ENCODE measurements around the gene NOL11. TPM values are rescaled to one million over a fixed set of nuclear protein-coding genes. Genes with fewer than 3 reads are reported as not detected.
A peak's percentile ranks its signal among the peaks of the same experiment; 100 is the strongest.

The NOL11 gene
- total and polyA plus RNA-seq, 2 of the 4 experiments (the other 2 are of a cell fraction): 26.2 to 58.3 TPM

- no peak overlapping the region for H2BK20ac ChIP-seq (ENCODE audit: low read depth, low read length)
- H3K23ac ChIP-seq (ENCODE audit: low read depth, low read length): no peak overlapping the region
- H2BK5ac ChIP-seq (ENCODE audit: low read depth, low read length, poor library complexity, severe bottlenecking): no peak overlapping the region
- no peaks in the 10 kb centered on the region for H3K36me3 ChIP-seq (ENCODE audit: control insufficient read depth, insufficient read depth, low read length)
- dilution Hi-C loops (cut with HindIII; ENCODE audit: low sequenced_read_pairs, unreplicated experiment): no loop called here
- H3K27ac ChIP-seq (ENCODE audit: insufficient read depth, low read length): no peak overlapping the region
- H3K56ac ChIP-seq (ENCODE audit: extremely low read depth, insufficient read depth, low read length): no peak overlapping the region
- POLR2A ChIA-PET (ENCODE audit: unreplicated experiment): no interaction called here
- H4K8ac ChIP-seq (ENCODE audit: low read depth in 2 of 2, low read length in 2 of 2): no peak overlapping the region
- ATAC-seq (ENCODE audit: low read depth): no peak
- no peak overlapping the region for H3K9ac ChIP-seq (ENCODE audit: low read depth, low read length)
- H2AFZ ChIP-seq (replicated peaks; ENCODE audit: low read length, poor library complexity): no peak overlapping the region
- H2BK120ac ChIP-seq (ENCODE audit: low read depth, low read length): no peak overlapping the region
- no peak overlapping the region for H4K5ac ChIP-seq (ENCODE audit: low read depth, low read length)
- no peaks in the 10 kb centered on the region for H4K20me1 ChIP-seq (ENCODE audit: insufficient read depth, low read length)
- in situ Hi-C loops (cut with MboI; ENCODE audit: low sequenced_read_pairs): no loop called here
- no peak overlapping the region for H3K14ac ChIP-seq (replicated peaks; ENCODE audit: low read depth, low read length)
- H3K4me3 ChIP-seq (ENCODE audit: insufficient read depth, low read depth, low read length): no peak overlapping the region
- H3K4me2 ChIP-seq (ENCODE audit: low read depth, low read length): no peak overlapping the region
- H2BK15ac ChIP-seq (ENCODE audit: low read depth, low read length): no peak overlapping the region
- no peaks in the 10 kb centered on the region for H3K9me3 ChIP-seq (ENCODE audit: control insufficient read depth, insufficient read depth, low read length)
- no TSS peak for BruUV-seq (replicated peaks)
- H3K79me1 ChIP-seq (ENCODE audit: low read depth in 1 of 2, low read length in 2 of 2): no peaks in the 10 kb centered on the region
- CTCF ChIA-PET: interaction anchor here (0.6 kb wide), 1 partner anchor 13 kb away, joined by 4 read pairs; no protein-coding TSS in a partner anchor
- H2AK5ac ChIP-seq (ENCODE audit: low read depth, low read length): no peak overlapping the region
- peak overlapping the region; percentile 42 for H2AK9ac ChIP-seq (replicated peaks; ENCODE audit: low read depth, low read length, poor library complexity)
- H3K9me1 ChIP-seq (ENCODE audit: insufficient read depth, low read length): no peaks in the 10 kb centered on the region
- no peak overlapping the region for H3K4ac ChIP-seq (ENCODE audit: low read depth, low read length)
- no peak for TF ChIP-seq NFE2L2 (IDR thresholded peaks at IDR 0.05; ENCODE audit: low read depth, low read length)
- no peak for TF ChIP-seq CHD1 (IDR thresholded peaks at IDR 0.05; ENCODE audit: low read depth, low read length)
- no peak for TF ChIP-seq USF2 (IDR thresholded peaks at IDR 0.05; ENCODE audit: low read depth, low read length)
- no peak for TF ChIP-seq RAD21 (IDR thresholded peaks at IDR 0.05; ENCODE audit: low read length)
- TF ChIP-seq CEBPB (IDR thresholded peaks at IDR 0.05; ENCODE audit: low read depth, low read length): no peak
- TF ChIP-seq FOS (IDR thresholded peaks at IDR 0.05; ENCODE audit: low read depth, low read length): no peak
- no peak for TF ChIP-seq MXI1 (IDR thresholded peaks at IDR 0.05; ENCODE audit: borderline replicate concordance, low read depth, low read length)
- no peak for TF ChIP-seq RFX5 (IDR thresholded peaks at IDR 0.05; ENCODE audit: low read depth, low read length)
- TF ChIP-seq RCOR1 (IDR thresholded peaks at IDR 0.05; ENCODE audit: insufficient replicate concordance, low read length): no peak
- no peak for TF ChIP-seq BHLHE40 (IDR thresholded peaks at IDR 0.05; ENCODE audit: low read depth, low read length)
- no peak for TF ChIP-seq MAZ (IDR thresholded peaks at IDR 0.05; ENCODE audit: borderline replicate concordance, low read depth, low read length)
- no peak for TF ChIP-seq CTCF (conservative IDR thresholded peaks at IDR 0.05; ENCODE audit: low read depth, low read length)
- no peak for TF ChIP-seq SMC3 (IDR thresholded peaks at IDR 0.05; ENCODE audit: low read depth, low read length)
- TF ChIP-seq ELK1 (IDR thresholded peaks at IDR 0.05; ENCODE audit: borderline replicate concordance, low read depth, low read length): no peak
- H3K27me3 ChIP-seq (ENCODE audit: control insufficient read depth, insufficient read depth, low read length): no peaks in the 10 kb centered on the region
- intact Hi-C loops (cut with micrococcal nuclease): no loop called here
- H4K91ac ChIP-seq (ENCODE audit: insufficient read depth, low read depth, low read length): no peak overlapping the region
- no peak overlapping the region for H3K18ac ChIP-seq (ENCODE audit: low read depth, low read length)
- no peaks in the 10 kb centered on the region for H3K4me1 ChIP-seq (ENCODE audit: control insufficient read depth, insufficient read depth, low read length)
- WGBS, 2 experiments (ENCODE audit: extremely low coverage in 2 of 2, insufficient read length in 1 of 2): no CpG with 5 or more reads among the region's 7 CpGs
- no peak for DNase-seq
These were observed 54.9 kb downstream of the NOL11 start for GRCh38 chr17:67772679-67773078.
